Measurements from ENCODE around the gene FAM229B. TPM values are rescaled to one million over a fixed set of nuclear protein-coding genes. Genes with fewer than 3 reads are reported as not detected.
"Not testable (repeated sequence)": the region's sequence is repeated elsewhere in the genome, so short reads cannot be mapped to it uniquely, and the experiment has no call there.

The FAM229B gene
- total RNA-seq, 2 donors from 2014 or later = 3.6 to 4.4 TPM

DNA sequence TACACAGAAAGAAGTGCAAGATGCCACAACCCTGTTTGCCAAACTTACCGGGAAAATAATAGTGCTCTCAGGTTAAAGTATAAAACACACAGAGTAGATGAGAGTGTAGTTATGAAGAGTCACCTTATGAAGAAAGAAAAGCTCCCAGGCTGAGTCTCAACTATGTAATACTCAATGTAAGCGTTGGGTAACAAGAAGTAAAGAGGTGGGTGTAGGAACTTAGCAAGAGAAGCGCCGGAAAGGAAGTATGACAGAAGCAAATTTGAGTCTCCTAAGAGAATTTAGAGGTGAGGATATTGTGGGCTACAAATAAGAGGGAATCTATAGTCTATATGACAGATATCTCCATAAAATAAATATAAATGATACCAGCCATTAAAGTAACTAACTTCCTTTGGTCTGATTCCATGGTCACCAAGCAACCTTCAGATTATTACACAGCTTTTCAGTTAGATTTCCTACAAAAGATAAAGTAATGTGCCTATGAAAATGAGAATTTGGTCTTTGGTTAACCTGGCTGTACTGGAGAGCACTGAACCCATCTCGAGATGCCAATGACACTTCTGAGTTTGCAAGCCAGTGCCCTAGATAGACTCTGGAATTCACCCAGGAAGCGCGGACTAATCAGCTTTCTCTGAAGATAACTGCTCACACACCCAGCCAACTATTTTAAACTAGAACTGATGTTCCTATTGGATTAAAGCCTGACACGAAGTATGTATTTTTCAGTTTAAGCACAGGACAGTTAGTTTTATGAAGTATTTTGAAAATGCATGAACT, 1.9 kb upstream of the FAM229B start:
- no peak overlapping the region for H3K4me3 ChIP-seq
- 67 to 73% methylated on average over 8 of the region's 8 CpGs for WGBS, 2 donors
- ATAC-seq = no peak
- no peak for TF ChIP-seq POLR2A (IDR thresholded peaks at IDR 0.05)
- TF ChIP-seq, protein P1, sequence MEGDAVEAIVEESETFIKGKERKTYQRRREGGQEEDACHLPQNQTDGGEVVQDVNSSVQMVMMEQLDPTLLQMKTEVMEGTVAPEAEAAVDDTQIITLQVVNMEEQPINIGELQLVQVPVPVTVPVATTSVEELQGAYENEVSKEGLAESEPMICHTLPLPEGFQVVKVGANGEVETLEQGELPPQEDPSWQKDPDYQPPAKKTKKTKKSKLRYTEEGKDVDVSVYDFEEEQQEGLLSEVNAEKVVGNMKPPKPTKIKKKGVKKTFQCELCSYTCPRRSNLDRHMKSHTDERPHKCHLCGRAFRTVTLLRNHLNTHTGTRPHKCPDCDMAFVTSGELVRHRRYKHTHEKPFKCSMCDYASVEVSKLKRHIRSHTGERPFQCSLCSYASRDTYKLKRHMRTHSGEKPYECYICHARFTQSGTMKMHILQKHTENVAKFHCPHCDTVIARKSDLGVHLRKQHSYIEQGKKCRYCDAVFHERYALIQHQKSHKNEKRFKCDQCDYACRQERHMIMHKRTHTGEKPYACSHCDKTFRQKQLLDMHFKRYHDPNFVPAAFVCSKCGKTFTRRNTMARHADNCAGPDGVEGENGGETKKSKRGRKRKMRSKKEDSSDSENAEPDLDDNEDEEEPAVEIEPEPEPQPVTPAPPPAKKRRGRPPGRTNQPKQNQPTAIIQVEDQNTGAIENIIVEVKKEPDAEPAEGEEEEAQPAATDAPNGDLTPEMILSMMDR (IDR thresholded peaks at IDR 0.05) = no peak
- DNase-seq = no peak
- peaks cover 0 to 3% of the 10 kb centered on the region in 2 donors for H3K36me3 ChIP-seq (replicated peaks in 1 of 2; ENCODE audit: insufficient read depth in 1 of 2, low read depth in 2 of 2)
- no peak overlapping the region for H3K27ac ChIP-seq
- no peaks in the 10 kb centered on the region for H3K27me3 ChIP-seq
- peaks cover 9% of the 10 kb centered on the region for H3K4me1 ChIP-seq
- H3K9me3 ChIP-seq = no peaks in the 10 kb centered on the region
- intact Hi-C loops (cut with DNase I) = no loop called here

DNA sequence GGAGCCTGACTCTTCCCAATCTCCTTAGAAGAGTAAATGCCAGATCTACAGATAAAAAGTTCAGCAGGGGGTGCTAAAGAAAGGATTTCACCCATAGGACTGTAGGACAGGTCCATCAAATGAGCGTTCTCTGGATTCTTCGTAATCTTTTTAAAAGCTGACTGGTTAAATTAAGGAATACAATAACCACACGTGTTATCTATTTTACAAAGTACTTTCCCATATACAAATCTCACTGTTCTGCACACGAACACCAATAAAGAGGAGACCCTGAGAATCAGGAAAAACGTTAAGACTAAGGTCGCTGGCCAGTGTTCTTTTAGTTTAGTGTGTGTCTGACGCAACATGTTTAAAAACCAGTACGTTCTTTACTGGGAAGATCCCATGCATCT, 651 bp upstream of the FAM229B start:
- ATAC-seq (peak; percentile 11), DNase-seq (no peak)
- Histone ChIP-seq H3K9me3 (no peaks in the 10 kb centered on the region), H3K27ac (peak overlapping the region; percentile 52 to 87 (median 82)), H3K27me3 (no peaks in the 10 kb centered on the region), H3K36me3 (replicated peaks in 1 of 2; ENCODE audit: insufficient read depth in 1 of 2, low read depth in 2 of 2) (peaks cover 0 to 3% of the 10 kb centered on the region in 2 donors), H3K4me3 (peak overlapping the region; percentile 67 to 81), H3K4me1 (peaks cover 9% of the 10 kb centered on the region)
- 0 to 1% methylated on average over 8 of the region's 8 CpGs for WGBS, 2 donors
- TF ChIP-seq, protein P1 (IDR thresholded peaks at IDR 0.05) = no peak
- no peak for TF ChIP-seq POLR2A (IDR thresholded peaks at IDR 0.05)
- intact Hi-C loops (cut with DNase I) = no loop called here

DNA sequence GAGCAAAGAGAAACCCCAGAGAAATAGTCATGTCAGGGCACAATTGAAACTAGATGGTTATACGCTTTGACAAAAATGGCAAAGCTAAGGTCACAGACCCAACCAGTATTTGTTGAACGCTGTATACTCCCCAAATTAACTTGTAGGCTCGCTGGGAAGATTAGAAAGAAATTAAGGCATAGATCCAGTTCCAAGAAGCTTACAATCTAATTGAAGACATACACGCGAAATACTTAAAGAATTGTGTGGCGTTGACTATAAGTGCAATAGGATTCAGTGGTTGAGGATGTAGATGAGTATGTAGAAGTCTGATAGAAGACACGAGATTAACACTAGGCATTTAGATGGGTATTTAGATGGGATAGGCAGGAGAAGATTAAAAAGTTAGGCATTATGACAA, 525 bp downstream of the FAM229B start:
- ATAC-seq (no peak), DNase-seq (no peak)
- intact Hi-C loops (cut with DNase I) = no loop called here
- Histone ChIP-seq H3K27ac (peak overlapping the region; percentile 52 to 87 (median 82)), H3K4me3 (peak overlapping the region; percentile 67 to 81), H3K36me3 (replicated peaks in 1 of 2; ENCODE audit: insufficient read depth in 1 of 2, low read depth in 2 of 2) (peaks cover 0 to 3% of the 10 kb centered on the region in 2 donors), H3K4me1 (peaks cover 9% of the 10 kb centered on the region), H3K27me3 (no peaks in the 10 kb centered on the region), H3K9me3 (no peaks in the 10 kb centered on the region)
- no peak for TF ChIP-seq POLR2A (IDR thresholded peaks at IDR 0.05)
- TF ChIP-seq, protein P1 (IDR thresholded peaks at IDR 0.05) = no peak
- WGBS, 2 donors = 16 to 20% methylated on average over 7 of the region's 7 CpGs

DNA sequence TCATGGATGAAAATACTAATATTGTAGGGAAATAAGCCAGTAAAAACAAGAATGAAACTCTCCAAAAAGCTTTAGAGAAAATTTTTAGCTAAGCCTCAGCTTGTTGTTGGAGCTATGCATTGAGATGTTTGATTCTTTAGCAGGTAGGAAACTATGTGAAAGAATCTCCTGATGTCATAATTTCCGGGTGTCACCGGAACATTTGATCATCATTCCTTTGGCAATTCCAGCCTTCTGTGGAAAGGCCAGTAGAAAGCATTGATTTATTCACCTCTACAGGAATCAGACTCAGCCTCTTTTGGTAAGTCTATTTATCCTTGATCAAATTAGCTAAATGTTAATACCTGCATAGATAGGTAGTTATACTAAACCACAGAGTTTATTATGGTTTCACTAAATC, 9.5 kb downstream of the FAM229B start:
- H3K4me3 ChIP-seq = no peak overlapping the region
- WGBS, 2 donors = 93 to 98% methylated on average over 2 of the region's 2 CpGs
- H3K4me1 ChIP-seq = no peaks in the 10 kb centered on the region
- H3K27me3 ChIP-seq = no peaks in the 10 kb centered on the region
- intact Hi-C loops (cut with DNase I) = no loop called here
- no peak for ATAC-seq
- TF ChIP-seq, protein P1 (IDR thresholded peaks at IDR 0.05) = no peak
- TF ChIP-seq POLR2A (IDR thresholded peaks at IDR 0.05) = no peak
- no peak overlapping the region for H3K27ac ChIP-seq
- no peaks in the 10 kb centered on the region for H3K9me3 ChIP-seq
- no peak for DNase-seq
- no peaks in the 10 kb centered on the region for H3K36me3 ChIP-seq (replicated peaks in 1 of 2; ENCODE audit: insufficient read depth in 1 of 2, low read depth in 2 of 2)

DNA sequence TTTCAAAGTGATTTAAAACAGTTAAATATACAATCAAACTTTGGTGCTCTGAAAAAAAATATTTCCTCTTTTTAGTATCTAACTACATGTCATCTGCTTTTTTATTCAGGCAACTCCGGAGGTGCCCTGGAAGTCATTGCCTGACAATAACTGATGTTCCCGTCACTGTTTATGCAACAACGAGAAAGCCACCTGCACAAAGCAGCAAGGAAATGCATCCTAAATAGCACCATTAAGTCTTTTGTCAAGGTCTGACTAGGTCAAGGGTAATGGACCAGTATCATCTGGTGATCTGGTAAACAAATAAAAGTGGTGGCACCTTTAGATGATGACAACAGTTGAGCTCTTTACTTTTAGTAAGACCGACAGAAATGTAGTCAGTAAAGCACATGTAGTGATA, 13.2 kb downstream of the FAM229B start:
- Histone ChIP-seq H3K4me3 (no peak overlapping the region), H3K9me3 (no peaks in the 10 kb centered on the region), H3K27me3 (no peaks in the 10 kb centered on the region), H3K4me1 (no peaks in the 10 kb centered on the region), H3K27ac (no peak overlapping the region), H3K36me3 (replicated peaks in 1 of 2; ENCODE audit: insufficient read depth in 1 of 2, low read depth in 2 of 2) (no peaks in the 10 kb centered on the region)
- no peak for ATAC-seq
- WGBS, 2 donors = 79 to 87% methylated on average over 4 of the region's 4 CpGs
- no peak for DNase-seq
- TF ChIP-seq, protein P1 (IDR thresholded peaks at IDR 0.05) = no peak
- no peak for TF ChIP-seq POLR2A (IDR thresholded peaks at IDR 0.05)
- intact Hi-C loops (cut with DNase I) = no loop called here

DNA sequence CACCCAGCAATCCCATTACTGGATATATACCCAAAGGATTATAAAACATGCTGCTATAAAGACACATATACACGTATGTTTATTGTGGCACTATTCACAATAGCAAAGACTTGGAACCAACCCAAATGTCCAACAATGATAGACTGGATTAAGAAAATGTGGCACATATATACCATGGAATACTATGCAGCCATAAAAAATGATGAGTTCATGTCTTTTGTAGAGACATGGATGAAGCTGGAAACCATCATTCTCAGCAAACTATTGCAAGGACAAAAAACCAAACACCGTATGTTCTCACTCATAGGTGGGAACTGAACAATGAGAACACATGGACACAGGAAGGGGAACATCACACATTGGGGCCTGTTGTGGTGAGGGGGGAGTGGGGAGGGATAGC, 18.6 kb downstream of the FAM229B start:
- DNase-seq; intact Hi-C loops (cut with DNase I); H3K9me3 ChIP-seq; H3K4me1 ChIP-seq; ATAC-seq; H3K27ac ChIP-seq; H3K27me3 ChIP-seq; H3K36me3 ChIP-seq (replicated peaks in 1 of 2; ENCODE audit: insufficient read depth in 1 of 2, low read depth in 2 of 2); H3K4me3 ChIP-seq: not testable (repeated sequence)
- WGBS, 2 donors = 88 to 94% methylated on average over 2 of the region's 2 CpGs

All from body of pancreas (tissue), 4 donors.